Psoas muscle (tissue), 8 donors: ENCODE results near the gene PELI2. TPM values are rescaled to one million over a fixed set of nuclear protein-coding genes. Genes with fewer than 3 reads are reported as not detected.

ENCODE experiments used
- ATAC-seq, 4 donors: fragments of 200-7000 bp; cut with Tn5 transposase; one replicate each; pipeline ENCODE4 v1.9.1; 2020; ENCODE audit warnings: moderate library complexity in 3 of 4, mild to moderate bottlenecking in 2 of 4
- DNase-seq, 2 donors: peaks; one replicate each; pipeline ENCODE4 v3.0.0-alpha.2; 2020
- H3K27ac ChIP-seq: fragments of 200-600 bp; one replicate; pipeline ENCODE4 v1.8.0; 2022
- H3K27me3 ChIP-seq, 3 donors: fragments of 200-600 bp in 1 of 3; one replicate each; pipeline versions ENCODE4 v1.6.1 to v1.8.0; 2013 to 2022; ENCODE audit warnings: low read length in 2 of 3, mild to moderate bottlenecking in 2 of 3, moderate library complexity in 1 of 3; ENCODE audit not compliant: insufficient read depth in 3 of 3
- H3K36me3 ChIP-seq, 2 donors: fragments of 200-600 bp in 1 of 2; one replicate each; pipeline versions ENCODE4 v1.6.1 to v1.8.0; 2013 to 2022; ENCODE audit warnings: low read depth in 1 of 2, mild to moderate bottlenecking in 1 of 2, moderate library complexity in 1 of 2; ENCODE audit not compliant: insufficient read depth in 1 of 2
- H3K4me1 ChIP-seq: fragments of 200-600 bp; one replicate; pipeline ENCODE4 v1.8.0; 2022
- H3K4me3 ChIP-seq: fragments of 200-600 bp; one replicate; pipeline ENCODE4 v1.8.0; 2022; ENCODE audit warnings: mild to moderate bottlenecking
- H3K9me3 ChIP-seq: fragments of 200-600 bp; one replicate; pipeline ENCODE4 v1.8.0; 2022
- CTCF ChIP-seq: fragments of 200-600 bp; IDR thresholded peaks from one replicate; pipeline ENCODE4 v1.8.0; 2022; ENCODE audit warnings: antibody characterized with exemption
- WGBS, 3 donors: extraction: QIAGEN DNeasy Blood & Tissue Kit; methylation state at CpG; one replicate each; pipeline versions ENCODE4 v1.1.6 to v1.1.7; 2013; 5-methylcytosine and 5-hydroxymethylcytosine counted together
- intact Hi-C, 2 donors: fragments of 100-400 bp; cut with DNase I; formaldehyde crosslinking; loops; one replicate each; pipeline versions ENCODE4 v1.11.0 to v1.14.2; 2022
- polyA plus RNA-seq, 3 donors: library from polyadenylated mRNA; stranded (reverse); fragments of 200-250 nt; gene quantifications; one replicate each; pipeline ENCODE4 v1.2.3, GENCODE V29; 2013
- total RNA-seq, 4 donors: library from RNA; stranded (reverse); fragmentation: NEBNext Ultra II Directional in 2 of 4; extraction: Animal tissue kit (Norgen Biotek cat#: 25700) in 2 of 4; gene quantifications; one replicate each; pipeline versions ENCODE4 v1.2.1 to v1.2.4, GENCODE V29; 2021 to 2023
- donor health status: healthy with polysubstance abuse.
- donor health status: DM: no; HTN: no; CAD: no; lungs with moderate emphysema.
- donor health status: Bipolar disorder and iron deficiency.
- donor health status: healthy.
- donor health status: DM: yes; HTN: yes; CAD: no.
- donor health status: DM: no; HTN: no; CAD: no.
- donor health status: DM: no; HTN: no; CAD: no.
- donor health status: DM: yes; HTN: yes; CAD: no.

The PELI2 gene
- total and polyA plus RNA-seq, 7 donors, result 0.44 to 2.9 (median 1.9) TPM

DNA sequence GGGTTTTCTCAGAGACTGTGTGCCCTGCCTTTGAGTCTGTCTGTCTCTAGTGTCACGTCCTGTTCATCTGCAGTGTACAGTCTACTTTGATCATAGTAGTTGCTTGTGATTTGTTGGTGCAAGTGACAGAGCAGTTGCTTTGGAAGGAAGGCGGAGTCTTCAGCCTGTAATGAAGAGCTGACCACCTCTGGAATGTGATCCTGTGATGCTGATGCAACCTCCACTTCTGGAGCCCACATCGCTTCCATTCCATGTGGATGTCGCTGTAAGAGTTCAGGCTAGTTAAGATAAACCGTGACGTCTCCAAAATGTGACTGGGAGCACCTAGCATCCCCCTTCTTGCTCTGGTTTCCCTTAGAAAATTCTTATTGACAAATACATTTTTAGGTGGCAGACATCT lies 51.8 kb downstream of the PELI2 start:
- no peaks in the 10 kb centered on the region for H3K4me1 ChIP-seq
- no peaks in the 10 kb centered on the region for H3K36me3 ChIP-seq
- TF ChIP-seq CTCF, result no peak
- no peak for ATAC-seq
- intact Hi-C loops, result no loop called here
- H3K27me3 ChIP-seq, result no peaks in the 10 kb centered on the region
- no peak for DNase-seq
- H3K9me3 ChIP-seq, result peaks cover 9% of the 10 kb centered on the region
- 90 to 92% (median 90%) methylated on average over 6 of the region's 6 CpGs for WGBS, 3 donors
- H3K4me3 ChIP-seq, result no peak overlapping the region
- H3K27ac ChIP-seq, result no peak overlapping the region

DNA sequence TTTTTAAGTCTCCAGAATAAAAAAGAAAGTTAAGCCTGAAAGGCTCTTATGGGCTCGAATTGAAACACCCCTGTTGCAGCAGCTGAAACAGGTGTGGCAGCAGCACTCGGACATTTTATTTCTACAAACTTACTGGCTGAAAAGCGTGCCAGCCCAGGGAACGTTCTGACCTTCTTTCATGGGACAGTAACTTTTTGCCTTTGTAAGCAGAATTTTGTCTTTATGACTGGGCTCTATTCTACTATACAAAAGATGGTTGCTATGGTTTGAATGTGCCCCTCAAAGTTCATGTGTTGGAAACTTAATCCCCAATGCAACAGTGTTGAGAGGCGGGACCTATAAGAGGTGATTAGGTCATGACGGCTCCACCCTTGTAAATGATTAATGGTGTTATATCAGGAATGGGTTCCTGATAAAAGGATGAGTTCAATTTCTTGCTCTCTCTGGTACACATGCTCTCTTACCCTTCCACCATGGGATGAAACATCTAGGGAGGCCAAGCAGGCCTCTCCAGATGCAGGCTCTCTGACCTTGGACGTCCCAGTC lies 52.7 kb downstream of the PELI2 start:
- DNase-seq (no peak), ATAC-seq (no peak)
- intact Hi-C loops, result no loop called here
- 56 to 62% (median 57%) methylated on average over 7 of the region's 7 CpGs for WGBS, 3 donors
- Histone ChIP-seq H3K27ac (no peak overlapping the region), H3K27me3 (no peaks in the 10 kb centered on the region), H3K4me3 (no peak overlapping the region), H3K9me3 (peaks cover 6% of the 10 kb centered on the region), H3K36me3 (no peaks in the 10 kb centered on the region), H3K4me1 (no peaks in the 10 kb centered on the region)
- TF ChIP-seq CTCF, result no peak

GRCh38 chr14:56172074-56172473 lies 53.9 kb downstream of the PELI2 start:
- no peak for ATAC-seq
- no peak overlapping the region for H3K27ac ChIP-seq

GRCh38 chr14:56172571-56172971 lies 54.4 kb downstream of the PELI2 start:
- H3K27me3 ChIP-seq, result no peaks in the 10 kb centered on the region
- H3K4me1 ChIP-seq, result no peaks in the 10 kb centered on the region
- no peaks in the 10 kb centered on the region for H3K36me3 ChIP-seq
- H3K4me3 ChIP-seq, result no peak overlapping the region
- DNase-seq, result no peak
- no peak for TF ChIP-seq CTCF
- no peak overlapping the region for H3K27ac ChIP-seq
- 32 to 42% (median 36%) methylated on average over 3 of the region's 3 CpGs for WGBS, 3 donors
- H3K9me3 ChIP-seq, result no peaks in the 10 kb centered on the region
- intact Hi-C loops, result no loop called here
- no peak for ATAC-seq

More at GRCh38 chr14:56172074-56172473, 53.9 kb downstream of the PELI2 start:
- no peak for TF ChIP-seq CTCF
- no peaks in the 10 kb centered on the region for H3K27me3 ChIP-seq
- H3K4me1 ChIP-seq, result no peaks in the 10 kb centered on the region
- DNase-seq, result no peak
- no peaks in the 10 kb centered on the region for H3K36me3 ChIP-seq
- intact Hi-C loops, result no loop called here
- H3K4me3 ChIP-seq, result no peak overlapping the region
- 95 to 100% (median 96%) methylated on average over 3 of the region's 3 CpGs for WGBS, 3 donors
- no peaks in the 10 kb centered on the region for H3K9me3 ChIP-seq

DNA sequence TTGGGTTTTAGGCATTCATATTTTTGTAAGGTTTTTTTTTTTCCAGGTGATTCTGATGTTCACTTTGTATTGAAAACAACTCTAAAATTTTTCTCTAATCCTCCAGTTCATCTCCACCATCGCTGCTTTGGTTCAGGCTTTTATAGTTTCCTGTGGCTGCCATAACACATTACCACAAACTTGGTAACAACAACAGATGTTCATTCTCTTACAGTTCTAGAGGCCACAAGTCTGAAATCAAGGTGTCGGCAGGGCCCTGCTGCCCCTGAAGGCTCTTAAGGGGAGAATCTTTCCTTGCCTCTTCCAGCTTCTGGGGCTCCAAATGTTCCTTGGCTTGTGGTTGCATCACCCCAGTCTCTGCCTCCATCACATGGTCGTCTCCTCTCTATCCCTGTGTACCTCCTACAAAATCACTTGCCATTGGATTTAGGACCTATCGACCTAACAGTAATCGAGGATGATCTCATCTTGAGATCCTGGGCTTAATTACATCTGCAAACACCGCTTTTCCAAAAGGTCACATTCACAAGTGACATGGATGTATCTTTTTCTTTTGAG lies 55.2 kb downstream of the PELI2 start:
- no peaks in the 10 kb centered on the region for H3K4me1 ChIP-seq
- no peaks in the 10 kb centered on the region for H3K27me3 ChIP-seq
- H3K4me3 ChIP-seq, result no peak overlapping the region
- no peaks in the 10 kb centered on the region for H3K9me3 ChIP-seq
- no peak for TF ChIP-seq CTCF
- DNase-seq (no peak), ATAC-seq (no peak)
- intact Hi-C loops, result no loop called here
- no peak overlapping the region for H3K27ac ChIP-seq
- no peaks in the 10 kb centered on the region for H3K36me3 ChIP-seq
- WGBS, 3 donors, result 86 to 92% (median 89%) methylated on average over 6 of the region's 6 CpGs
